SK-N-SH (cell line): ENCODE data around the gene GLIS2. TPM values are rescaled to one million over a fixed set of nuclear protein-coding genes. Genes with fewer than 3 reads are reported as not detected.

Source experiments
- CTCF ChIA-PET: fragments of 300-600, 350-600 bp; formaldehyde crosslinking; extraction: SDS; loops from one replicate; lab custom pipeline; 2021; lab: Yijun Ruan, JAX
- POLR2A ChIA-PET: fragments of 350-600 bp; sonication (Branson Sonifier 250); formaldehyde crosslinking; extraction: SDS; loops from one replicate; lab custom pipeline; 2020; ENCODE audit warnings: antibody characterized with exemption, inconsistent platforms; lab: Yijun Ruan, JAX
- DNase-seq: peaks from one replicate; pipeline ENCODE4 v3.0.0; 2012
- H2AFZ ChIP-seq: fragments of 200-600 bp; sonication (generic); 2 replicates; pipeline ENCODE4 v1.8.1; 2016; ENCODE audit warnings: antibody characterized with exemption, mild to moderate bottlenecking, low read depth
- H3F3A ChIP-seq: fragments of 200-600 bp; sonication (generic); replicated peaks from 2 replicates; pipeline ENCODE3; 2016; ENCODE audit warnings: antibody characterized with exemption, mild to moderate bottlenecking; ENCODE audit not compliant: insufficient read depth
- H3K27ac ChIP-seq, 2 experiments: fragments of 200-500 bp in 1 of 2; fragments of 200-600 bp in 1 of 2; sonication (Bioruptor generic) in 1 of 2; sonication (generic), shearing (Covaris generic) in 1 of 2; 2 replicates each; pipeline versions ENCODE4 v1.5.1 to v1.6.1; 2014 to 2016; ENCODE audit warnings: low read depth in 2 of 2, inconsistent platforms in 1 of 2, low read length in 1 of 2, mild to moderate bottlenecking in 1 of 2, mixed read lengths in 1 of 2
- H3K27me3 ChIP-seq: fragments of 200-600 bp; sonication (generic), shearing (Covaris generic); 2 replicates; pipeline ENCODE4 v1.6.1; 2016; ENCODE audit warnings: mixed run types; ENCODE audit not compliant: insufficient read depth
- H3K36me3 ChIP-seq, 2 experiments: fragments of 200-500 bp in 1 of 2; fragments of 200-600 bp in 1 of 2; sonication (Bioruptor generic) in 1 of 2; sonication (generic) in 1 of 2; replicated peaks in 1 of 2; 2 replicates each; pipeline versions ENCODE3 to v1.5.1; 2014 to 2016; ENCODE audit warnings: low read length in 1 of 2, mild to moderate bottlenecking in 1 of 2; ENCODE audit not compliant: insufficient read depth in 2 of 2, control insufficient read depth in 1 of 2
- H3K4me1 ChIP-seq, 2 experiments: fragments of 200-500 bp in 1 of 2; fragments of 200-600 bp in 1 of 2; sonication (Bioruptor generic) in 1 of 2; sonication (generic), shearing (Covaris generic) in 1 of 2; 2 replicates each; pipeline versions ENCODE4 v1.5.1 to v1.6.1; 2014 to 2016; ENCODE audit warnings: low read depth in 1 of 2, low read length in 1 of 2, mixed run types in 1 of 2; ENCODE audit not compliant: insufficient read depth in 2 of 2, control insufficient read depth in 1 of 2
- H3K4me2 ChIP-seq: fragments of 200-600 bp; sonication (generic), shearing (Covaris generic); 2 replicates; pipeline ENCODE4 v1.6.1; 2017; ENCODE audit warnings: mixed run types
- H3K4me3 ChIP-seq, 2 experiments: fragments of 200-500 bp in 1 of 2; fragments of 200-600 bp in 1 of 2; sonication (Bioruptor generic) in 1 of 2; sonication (generic), shearing (Covaris generic) in 1 of 2; 2 replicates each; pipeline versions ENCODE4 v1.5.1 to v1.8.1; 2014 to 2016; ENCODE audit warnings: low read depth in 2 of 2, inconsistent platforms in 1 of 2, low read length in 1 of 2, mild to moderate bottlenecking in 1 of 2, mixed read lengths in 1 of 2, moderate library complexity in 1 of 2
- H3K79me2 ChIP-seq: fragments of 200-600 bp; sonication (generic); 2 replicates; pipeline ENCODE4 v1.8.1; 2017; ENCODE audit warnings: mild to moderate bottlenecking; ENCODE audit not compliant: insufficient read depth
- H3K9ac ChIP-seq: fragments of 200-600 bp; sonication (generic); 2 replicates; pipeline ENCODE4 v1.6.1; 2017; ENCODE audit warnings: mixed run types
- H3K9me2 ChIP-seq: fragments of 200-600 bp; sonication (generic); 2 replicates; pipeline ENCODE4 v1.6.1; 2017; ENCODE audit warnings: mixed run types
- H3K9me3 ChIP-seq: fragments of 200-600 bp; sonication (generic); 2 replicates; pipeline ENCODE4 v1.6.1; 2017; ENCODE audit warnings: mixed run types, mild to moderate bottlenecking, moderate library complexity
- H4K20me1 ChIP-seq: fragments of 200-600 bp; sonication (generic); 2 replicates; pipeline ENCODE4 v1.6.1; 2017; ENCODE audit warnings: mild to moderate bottlenecking, mixed run types; ENCODE audit not compliant: insufficient read depth
- CHD2 ChIP-seq: fragments of 150-350 bp; IDR thresholded peaks from 2 replicates; pipeline ENCODE4 v1.6.1; 2018; ENCODE audit warnings: low read length; ENCODE audit not compliant: partially characterized antibody
- ELF1 ChIP-seq: IDR thresholded peaks from 2 replicates; pipeline ENCODE4 v1.4.0; 2012
- EZH2phosphoT487 ChIP-seq: fragments of 200-600 bp; sonication (generic); IDR thresholded peaks from 2 replicates; pipeline ENCODE4 v1.6.1; 2017; ENCODE audit warnings: low read depth, mixed run types, mild to moderate bottlenecking, antibody characterized with exemption, moderate library complexity, borderline replicate concordance
- FOSL2 ChIP-seq: IDR thresholded peaks from 2 replicates; pipeline ENCODE4 v1.4.0; 2012; ENCODE audit warnings: low read depth, mild to moderate bottlenecking, moderate library complexity, borderline replicate concordance
- FOXJ3 ChIP-seq: sonication (generic); formaldehyde crosslinking; IDR thresholded peaks from 2 replicates; pipeline ENCODE4 v1.5.1; 2020; ENCODE audit warnings: mild to moderate bottlenecking, missing genetic modification reagents
- GATA2 ChIP-seq: sonication (generic); formaldehyde crosslinking; IDR thresholded peaks from 2 replicates; pipeline ENCODE4 v1.5.0; 2020; ENCODE audit warnings: mild to moderate bottlenecking, missing genetic modification reagents
- IRF3 ChIP-seq: fragments of 150-350 bp; IDR thresholded peaks from 2 replicates; pipeline ENCODE4 v1.6.1; 2016; ENCODE audit warnings: mild to moderate bottlenecking, low read depth, low read length
- JUND ChIP-seq: IDR thresholded peaks from 2 replicates; pipeline ENCODE4 v1.4.0; 2012
- MEF2A ChIP-seq: IDR thresholded peaks from 2 replicates; pipeline ENCODE4 v1.4.0; 2012; ENCODE audit warnings: low read depth, borderline replicate concordance
- MXI1 ChIP-seq: IDR thresholded peaks from 2 replicates; pipeline ENCODE4 v1.6.1; 2012; ENCODE audit warnings: mild to moderate bottlenecking, low read depth, low read length, improper control_type of control experiment
- NFIC ChIP-seq: IDR thresholded peaks from 2 replicates; pipeline ENCODE4 v1.4.0; 2012; ENCODE audit warnings: borderline replicate concordance
- POLR2AphosphoS5 ChIP-seq: IDR thresholded peaks from 2 replicates; pipeline ENCODE4 v1.6.1; 2012; ENCODE audit warnings: low read depth, low read length
- REST ChIP-seq: IDR thresholded peaks from 2 replicates; pipeline ENCODE4 v1.6.1; 2012; ENCODE audit warnings: mild to moderate bottlenecking, low read depth, low read length, moderate library complexity
- RXRA ChIP-seq: IDR thresholded peaks from 2 replicates; pipeline ENCODE4 v1.4.0; 2012; ENCODE audit warnings: low read depth, mild to moderate bottlenecking, borderline replicate concordance
- SIN3A ChIP-seq: IDR thresholded peaks from 2 replicates; pipeline ENCODE4 v1.6.1; 2012; ENCODE audit warnings: low read depth, mild to moderate bottlenecking, low read length, moderate library complexity, borderline replicate concordance
- TAF1 ChIP-seq: IDR thresholded peaks from 2 replicates; pipeline ENCODE4 v1.6.1; 2012; ENCODE audit warnings: low read depth, mild to moderate bottlenecking, low read length, moderate library complexity, borderline replicate concordance
- TEAD4 ChIP-seq: IDR thresholded peaks from 2 replicates; pipeline ENCODE4 v1.4.0; 2012; ENCODE audit warnings: mild to moderate bottlenecking, borderline replicate concordance; ENCODE audit not compliant: insufficient read depth
- USF2 ChIP-seq: fragments of 150-350 bp; IDR thresholded peaks from 2 replicates; pipeline ENCODE4 v1.6.1; 2017; ENCODE audit warnings: antibody characterized with exemption, low read length, low read depth, borderline replicate concordance
- WGBS: methylation state at CpG from one replicate; pipeline ENCODE4 v1.1.6; 2017; ENCODE audit warnings: low lambda C conversion rate; 5-methylcytosine and 5-hydroxymethylcytosine counted together
- polyA plus RNA-seq, 3 experiments: library from polyadenylated mRNA; depleted of rRNA; stranded (reverse); fragments of >200 nt; gene quantifications; 2 replicates each; pipeline ENCODE4 v1.2.3, GENCODE V29; 2012

GLIS2 gene
- polyA plus RNA-seq, 1 of the 3 experiments (the other 2 are of a cell fraction), result 6.5 TPM

GRCh38 chr16:4323071-4323844, 7.4 kb downstream of the GLIS2 start:
- H3K27ac ChIP-seq, result peak overlapping the region in 1 of 2 experiments; percentile 47; a peak in 1 of 4 replicates
- peaks cover 5 to 44% of the 10 kb centered on the region in 2 experiments; a peak in 3 of 4 replicates for H3K4me1 ChIP-seq
- no peak overlapping the region for H3K9ac ChIP-seq
- no peaks in the 10 kb centered on the region for H3K36me3 ChIP-seq
- H3K27me3 ChIP-seq, result no peaks in the 10 kb centered on the region
- H3K4me2 ChIP-seq, result 0 out of 2 replicates have a peak overlapping the region, but pooled peaks have one; percentile 7
- no peaks in the 10 kb centered on the region for H3K9me2 ChIP-seq
- H3F3A ChIP-seq, result no peaks in the 10 kb centered on the region
- no peak overlapping the region for H2AFZ ChIP-seq
- ChIA-PET CTCF (interaction anchor here (0.6 to 14.9 kb wide), 5 partner anchors 14 to 340 kb away, joined by 3 to 281 read pairs (median 5); no protein-coding TSS in a partner anchor), POLR2A (interaction anchor here (1.5 kb wide), 1 partner anchor 70 kb away, joined by 4 read pairs; no protein-coding TSS in a partner anchor)
- peaks cover 95% of the 10 kb centered on the region for H3K79me2 ChIP-seq
- no peak for DNase-seq
- no peak for TF ChIP-seq USF2
- TF ChIP-seq NFIC, result no peak
- TF ChIP-seq MXI1, result no peak
- TF ChIP-seq POLR2AphosphoS5, result no peak
- no peak for TF ChIP-seq FOSL2
- TF ChIP-seq JUND, result no peak
- no peak for TF ChIP-seq TEAD4
- no peak for TF ChIP-seq TAF1
- no peak for TF ChIP-seq RXRA
- no peak for TF ChIP-seq IRF3
- no peak for TF ChIP-seq GATA2
- no peak overlapping the region for H3K4me3 ChIP-seq
- WGBS, result 79% methylated on average over 11 of the region's 21 CpGs
- no peaks in the 10 kb centered on the region for H3K9me3 ChIP-seq
- peaks cover 77% of the 10 kb centered on the region for H4K20me1 ChIP-seq

GRCh38 chr16:4323845-4324488, 8.1 kb downstream of the GLIS2 start:
- H4K20me1 ChIP-seq, result peaks cover 77% of the 10 kb centered on the region
- no peaks in the 10 kb centered on the region for H3K9me2 ChIP-seq
- no peaks in the 10 kb centered on the region for H3F3A ChIP-seq
- peak; percentile 79 for DNase-seq
- no peaks in the 10 kb centered on the region for H3K9me3 ChIP-seq
- WGBS, result 60% methylated on average over 3 of the region's 12 CpGs
- CTCF ChIA-PET, result interaction anchor here (0.6 to 14.9 kb wide), 8 partner anchors 15 to 341 kb away, joined by 3 to 281 read pairs (median 4); partner anchors contain the start of gene TFAP4
- H3K79me2 ChIP-seq, result peaks cover 95% of the 10 kb centered on the region
- no peak overlapping the region for H2AFZ ChIP-seq
- H3K4me1 ChIP-seq, result peaks cover 12 to 46% of the 10 kb centered on the region in 2 experiments; a peak in 3 of 4 replicates
- no peaks in the 10 kb centered on the region for H3K36me3 ChIP-seq
- H3K9ac ChIP-seq, result no peak overlapping the region
- H3K27ac ChIP-seq, result peak overlapping the region in 1 of 2 experiments; percentile 47; a peak in 1 of 4 replicates
- 0 out of 2 replicates have a peak overlapping the region, but pooled peaks have one; percentile 7 for H3K4me2 ChIP-seq
- no peaks in the 10 kb centered on the region for H3K27me3 ChIP-seq
- POLR2A ChIA-PET, result interaction anchor here (1.5 kb wide), 1 partner anchor 70 kb away, joined by 4 read pairs; no protein-coding TSS in a partner anchor
- no peak overlapping the region for H3K4me3 ChIP-seq
- TF ChIP-seq SIN3A (no peak), GATA2 (no peak), ELF1 (no peak), FOXJ3 (CRISPR knock-in tag) (no peak), REST (no peak), CHD2 (no peak), MEF2A (no peak), EZH2phosphoT487 (no peak)
